ENCODE measurements around the gene LRRC37A3.
A peak's percentile ranks its signal among the peaks of the same experiment; 100 is the strongest.
"Not testable (repeated sequence)": the region's sequence is repeated elsewhere in the genome, so short reads cannot be mapped to it uniquely, and the experiment has no call there.

The LRRC37A3 gene

GRCh38 chr17:64938290-64938689 lies 19.0 kb upstream of the LRRC37A3 start:
- no peak overlapping the region for H3K4me3 Mint-ChIP-seq
- intact Hi-C loops (cut with micrococcal nuclease) = loop anchor here (10.0 kb wide), 1 partner anchor 163 kb away; no protein-coding TSS in a partner anchor
- no peaks in the 10 kb centered on the region for H3K36me3 Mint-ChIP-seq (ENCODE audit: low read depth)
- H3K27ac Mint-ChIP-seq = no peak overlapping the region
- no peaks in the 10 kb centered on the region for H3K27me3 Mint-ChIP-seq
- peaks cover 11% of the 10 kb centered on the region for H3K4me1 Mint-ChIP-seq (ENCODE audit: low read depth)
- H3K9me3 Mint-ChIP-seq = no peaks in the 10 kb centered on the region

DNA sequence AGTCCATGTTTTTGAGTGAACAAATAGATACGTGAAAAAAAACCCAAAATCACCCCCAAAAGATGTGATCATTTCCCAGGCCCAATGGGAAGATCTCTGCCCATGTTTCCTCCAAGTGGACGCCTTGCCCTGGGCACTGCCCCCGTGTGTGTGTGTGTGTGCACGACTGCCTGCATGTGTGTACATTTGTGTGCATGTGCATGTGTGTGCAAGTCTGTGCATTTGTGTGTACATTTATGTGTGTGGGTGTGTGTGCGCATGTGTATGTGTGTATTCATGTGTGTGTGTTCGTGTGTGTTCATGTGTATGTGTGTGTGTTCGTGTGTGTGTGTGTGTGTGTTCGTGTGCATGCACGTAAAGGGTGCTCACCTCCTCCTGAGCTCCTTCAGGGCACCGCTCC lies 16.8 kb upstream of the LRRC37A3 start:
- no peaks in the 10 kb centered on the region for H3K27me3 Mint-ChIP-seq
- H3K27ac Mint-ChIP-seq = no peak overlapping the region
- no peaks in the 10 kb centered on the region for H3K36me3 Mint-ChIP-seq (ENCODE audit: low read depth)
- intact Hi-C loops (cut with micrococcal nuclease) = loop anchor here (10.0 kb wide), 1 partner anchor 161 kb away; no protein-coding TSS in a partner anchor
- H3K4me3 Mint-ChIP-seq = no peak overlapping the region
- H3K4me1 Mint-ChIP-seq (ENCODE audit: low read depth) = peaks cover 11% of the 10 kb centered on the region
- H3K9me3 Mint-ChIP-seq = no peaks in the 10 kb centered on the region

- H3K9me3 Mint-ChIP-seq; H3K4me1 Mint-ChIP-seq (ENCODE audit: low read depth); H3K27me3 Mint-ChIP-seq; H3K4me3 Mint-ChIP-seq; H3K27ac Mint-ChIP-seq; H3K36me3 Mint-ChIP-seq (ENCODE audit: low read depth): not testable (repeated sequence)
- intact Hi-C loops (cut with micrococcal nuclease) = loop anchor here (10.0 kb wide), 1 partner anchor 160 kb away; no protein-coding TSS in a partner anchor
Measured at GRCh38 chr17:64934284-64934778, 15.1 kb upstream of the LRRC37A3 start.

DNA sequence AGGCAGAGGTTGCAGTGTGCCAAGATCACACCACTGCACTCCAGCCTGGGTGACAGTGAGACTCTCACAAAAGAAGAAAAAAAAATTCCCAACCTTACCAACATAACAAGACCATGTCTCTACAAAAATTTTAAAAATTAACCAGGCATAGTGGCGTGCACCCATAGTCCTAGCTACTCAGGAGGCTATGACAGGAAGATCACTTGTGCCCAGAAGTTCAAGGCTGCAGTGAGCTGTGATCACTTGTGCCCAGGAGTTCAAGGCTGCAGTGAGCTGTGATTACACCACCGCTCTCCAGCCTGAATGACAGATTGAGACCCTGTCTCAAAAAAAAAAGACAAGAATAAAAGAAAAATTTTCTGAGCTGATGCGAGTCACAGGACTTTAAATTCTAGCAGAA lies 13.6 kb upstream of the LRRC37A3 start:
- H3K27me3 Mint-ChIP-seq; H3K4me3 Mint-ChIP-seq; H3K9me3 Mint-ChIP-seq; H3K36me3 Mint-ChIP-seq (ENCODE audit: low read depth); H3K27ac Mint-ChIP-seq; H3K4me1 Mint-ChIP-seq (ENCODE audit: low read depth): not testable (repeated sequence)
- intact Hi-C loops (cut with micrococcal nuclease) = loop anchor here (10.0 kb wide), 1 partner anchor 158 kb away; no protein-coding TSS in a partner anchor

GRCh38 chr17:64930374-64930773 lies 11.1 kb upstream of the LRRC37A3 start:
- H3K4me1 Mint-ChIP-seq (ENCODE audit: low read depth); H3K9me3 Mint-ChIP-seq; H3K27me3 Mint-ChIP-seq; H3K4me3 Mint-ChIP-seq; H3K27ac Mint-ChIP-seq; H3K36me3 Mint-ChIP-seq (ENCODE audit: low read depth): not testable (repeated sequence)
- intact Hi-C loops (cut with micrococcal nuclease) = loop anchor here (10.0 kb wide), 1 partner anchor 156 kb away; no protein-coding TSS in a partner anchor

GRCh38 chr17:64929419-64930209 lies 10.3 kb upstream of the LRRC37A3 start:
- H3K4me3 Mint-ChIP-seq; H3K4me1 Mint-ChIP-seq (ENCODE audit: low read depth): not testable (repeated sequence)
- intact Hi-C loops (cut with micrococcal nuclease) = loop anchor here (10.0 kb wide), 1 partner anchor 155 kb away; no protein-coding TSS in a partner anchor

GRCh38 chr17:64928701-64929100 lies 9.4 kb upstream of the LRRC37A3 start:
- H3K4me3 Mint-ChIP-seq; H3K4me1 Mint-ChIP-seq (ENCODE audit: low read depth); H3K9me3 Mint-ChIP-seq; H3K27me3 Mint-ChIP-seq; intact Hi-C loops (cut with micrococcal nuclease); H3K27ac Mint-ChIP-seq; H3K36me3 Mint-ChIP-seq (ENCODE audit: low read depth): not testable (repeated sequence)

More at GRCh38 chr17:64929419-64930209, 10.3 kb upstream of the LRRC37A3 start:
- not testable (repeated sequence) for H3K9me3 Mint-ChIP-seq; H3K36me3 Mint-ChIP-seq (ENCODE audit: low read depth); H3K27ac Mint-ChIP-seq; H3K27me3 Mint-ChIP-seq

DNA sequence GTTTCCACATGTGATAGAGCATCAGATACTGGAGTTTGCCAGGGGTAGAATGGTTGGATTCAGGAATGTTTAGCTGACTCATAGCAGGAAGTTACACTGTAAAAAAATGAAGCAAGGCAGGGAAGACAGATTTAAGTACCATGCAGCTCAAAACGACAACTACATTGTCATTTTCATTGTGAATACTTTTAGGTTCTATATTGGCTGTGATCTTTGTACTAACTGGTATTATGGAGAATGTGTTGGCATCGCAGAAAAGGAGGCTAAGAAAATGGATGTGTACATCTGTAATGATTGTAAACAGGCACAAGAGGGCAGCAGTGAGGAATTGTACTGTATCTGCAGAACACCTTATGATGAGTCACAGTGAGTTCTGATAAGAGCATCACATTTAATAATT lies 8.2 kb upstream of the LRRC37A3 start:
- H3K9me3 Mint-ChIP-seq; H3K27me3 Mint-ChIP-seq; H3K4me3 Mint-ChIP-seq; H3K36me3 Mint-ChIP-seq (ENCODE audit: low read depth); H3K27ac Mint-ChIP-seq; intact Hi-C loops (cut with micrococcal nuclease): not testable (repeated sequence)
- H3K4me1 Mint-ChIP-seq (ENCODE audit: low read depth) = peaks cover 17% of the 10 kb centered on the region

GRCh38 chr17:64926430-64926829 lies 7.2 kb upstream of the LRRC37A3 start:
- H3K27ac Mint-ChIP-seq; intact Hi-C loops (cut with micrococcal nuclease); H3K27me3 Mint-ChIP-seq; H3K9me3 Mint-ChIP-seq; H3K36me3 Mint-ChIP-seq (ENCODE audit: low read depth); H3K4me3 Mint-ChIP-seq: not testable (repeated sequence)
- H3K4me1 Mint-ChIP-seq (ENCODE audit: low read depth) = peaks cover 26% of the 10 kb centered on the region

DNA sequence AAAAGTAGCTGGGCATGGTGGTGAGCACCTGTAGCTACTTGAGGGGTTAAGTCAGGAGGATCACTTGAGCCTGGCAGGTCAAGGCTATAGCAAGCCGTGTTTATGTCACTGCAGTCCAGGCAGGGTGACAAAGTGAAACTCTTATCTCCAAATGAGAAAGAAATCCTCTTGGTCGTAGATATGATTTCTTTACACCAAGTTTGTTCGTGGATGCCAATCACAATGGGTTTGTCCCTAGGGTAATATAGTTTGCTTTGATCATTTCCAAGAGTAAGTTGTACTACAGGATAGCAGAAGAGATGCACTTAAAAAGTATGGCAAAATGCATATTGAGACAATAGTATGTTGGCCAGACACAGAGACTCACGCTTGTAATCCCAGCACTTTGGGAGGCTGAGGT lies 6.0 kb upstream of the LRRC37A3 start:
- not testable (repeated sequence) for H3K36me3 Mint-ChIP-seq (ENCODE audit: low read depth)

DNA sequence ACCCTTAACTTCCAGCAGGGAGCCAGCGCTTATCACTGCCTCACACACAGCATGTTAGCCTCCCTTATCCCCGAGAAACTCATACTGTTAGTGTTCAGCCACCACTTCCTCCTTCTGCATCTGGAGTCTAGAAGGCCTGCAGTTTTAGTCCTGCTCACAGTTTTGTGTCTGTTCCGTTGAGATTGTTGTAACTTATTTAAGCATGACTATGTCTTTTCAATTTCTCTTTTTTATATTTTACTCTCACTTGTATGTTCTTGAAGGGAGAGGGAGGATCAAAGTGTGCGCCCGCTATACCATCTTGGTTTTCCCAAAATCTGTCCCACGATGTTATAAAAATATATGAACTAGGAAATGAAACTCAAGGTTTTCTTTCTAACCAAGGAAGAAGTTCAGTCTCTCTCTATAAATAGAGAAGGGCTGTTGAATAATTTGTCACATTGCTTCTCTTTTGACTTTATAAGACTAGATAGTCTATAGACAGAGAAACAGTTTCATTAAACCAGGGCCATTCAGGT lies 3.8 kb upstream of the LRRC37A3 start:
- H3K27ac Mint-ChIP-seq = peak overlapping the region; percentile 94

More for the DNA sequence above, 6.0 kb upstream of the LRRC37A3 start:
- intact Hi-C loops (cut with micrococcal nuclease); H3K9me3 Mint-ChIP-seq; H3K4me3 Mint-ChIP-seq; H3K27ac Mint-ChIP-seq; H3K27me3 Mint-ChIP-seq: not testable (repeated sequence)
- H3K4me1 Mint-ChIP-seq (ENCODE audit: low read depth) = peaks cover 26% of the 10 kb centered on the region

GRCh38 chr17:64920419-64921172 lies 1.3 kb upstream of the LRRC37A3 start:
- no peaks in the 10 kb centered on the region for H3K27me3 Mint-ChIP-seq
- H3K4me1 Mint-ChIP-seq (ENCODE audit: low read depth) = peaks cover 19% of the 10 kb centered on the region
- H3K36me3 Mint-ChIP-seq (ENCODE audit: low read depth) = no peaks in the 10 kb centered on the region
- H3K4me3 Mint-ChIP-seq = peak overlapping the region; percentile 82
- H3K27ac Mint-ChIP-seq = peak overlapping the region; percentile 95
- no peaks in the 10 kb centered on the region for H3K9me3 Mint-ChIP-seq
- intact Hi-C loops (cut with micrococcal nuclease) = no loop called here

More for the DNA sequence above, 3.8 kb upstream of the LRRC37A3 start:
- H3K9me3 Mint-ChIP-seq; H3K27me3 Mint-ChIP-seq; H3K36me3 Mint-ChIP-seq (ENCODE audit: low read depth); intact Hi-C loops (cut with micrococcal nuclease): not testable (repeated sequence)
- Mint-ChIP-seq H3K4me1 (ENCODE audit: low read depth) (peaks cover 26% of the 10 kb centered on the region), H3K4me3 (peak overlapping the region; percentile 41)

- Mint-ChIP-seq H3K4me1 (ENCODE audit: low read depth) (peaks cover 19% of the 10 kb centered on the region), H3K9me3 (no peaks in the 10 kb centered on the region)
Measured at GRCh38 chr17:64920026-64920418, 744 bp upstream of the LRRC37A3 start.

DNA sequence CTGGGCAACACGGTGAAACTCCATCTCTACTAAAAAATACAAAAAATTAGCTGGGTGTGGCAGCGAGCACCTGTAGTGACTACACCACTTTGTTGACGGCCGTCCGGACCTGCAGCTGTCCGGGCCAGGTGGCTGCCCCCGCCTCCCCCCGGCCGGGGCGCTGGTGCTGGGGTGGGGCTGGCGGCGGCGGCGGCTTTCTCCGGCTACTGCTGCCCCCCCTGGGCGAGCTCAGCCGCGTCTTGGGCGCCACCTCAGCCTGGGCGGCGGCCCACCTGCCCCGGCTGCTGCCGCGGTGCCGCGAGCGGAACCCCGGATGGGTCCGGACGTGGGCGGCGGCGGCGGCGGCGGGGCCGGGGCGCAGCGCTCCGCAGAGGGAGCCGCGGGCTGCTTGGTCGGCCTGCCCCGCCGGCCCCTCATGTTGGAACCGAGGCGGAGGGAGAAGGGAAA lies 413 bp downstream of the LRRC37A3 start:
- intact Hi-C loops (cut with micrococcal nuclease); H3K9me3 Mint-ChIP-seq; H3K27me3 Mint-ChIP-seq; H3K36me3 Mint-ChIP-seq (ENCODE audit: low read depth): not testable (repeated sequence)
- H3K4me3 Mint-ChIP-seq = peak overlapping the region; percentile 82
- H3K27ac Mint-ChIP-seq = peak overlapping the region; percentile 95
- peaks cover 19% of the 10 kb centered on the region for H3K4me1 Mint-ChIP-seq (ENCODE audit: low read depth)

More at GRCh38 chr17:64920026-64920418, 744 bp upstream of the LRRC37A3 start:
- intact Hi-C loops (cut with micrococcal nuclease) = no loop called here
- H3K4me3 Mint-ChIP-seq = peak overlapping the region; percentile 82
- H3K36me3 Mint-ChIP-seq (ENCODE audit: low read depth) = no peaks in the 10 kb centered on the region
- no peaks in the 10 kb centered on the region for H3K27me3 Mint-ChIP-seq
- H3K27ac Mint-ChIP-seq = peak overlapping the region; percentile 95
